Heart left ventricle (tissue), 16 donors: ENCODE data around the gene CNGB1. TPM values are rescaled to one million over a fixed set of nuclear protein-coding genes. Genes with fewer than 3 reads are reported as not detected.

ENCODE experiments used
- ATAC-seq, 4 donors: fragments of 200-7000 bp; cut with Tn5 transposase; one replicate each; pipeline ENCODE4 v1.9.1; 2020 to 2022; ENCODE audit warnings: moderate library complexity in 4 of 4, mild to moderate bottlenecking in 3 of 4, moderate number of reproducible peaks in 1 of 4
- DNase-seq, 5 donors: peaks; one replicate each; pipeline ENCODE4 v3.0.0-alpha.2; 2020
- H3K27ac ChIP-seq, 12 donors: fragments of 200-600 bp; sonication (generic) in 4 of 12; one replicate each; pipeline versions ENCODE4 v1.5.0 to v1.8.0; 2016 to 2022; ENCODE audit warnings: mild to moderate bottlenecking in 2 of 12
- H3K27me3 ChIP-seq, 9 donors: fragments of 200-600 bp; sonication (generic) in 2 of 9; one replicate each; pipeline versions ENCODE4 v1.5.1 to v1.8.0; 2016 to 2022; ENCODE audit warnings: mild to moderate bottlenecking in 3 of 9
- H3K36me3 ChIP-seq, 9 donors: fragments of 200-600 bp; sonication (generic) in 2 of 9; one replicate each; pipeline versions ENCODE4 v1.5.0 to v1.8.0; 2018 to 2022; ENCODE audit warnings: mild to moderate bottlenecking in 2 of 9
- H3K4me1 ChIP-seq, 12 donors: fragments of 200-600 bp; sonication (generic) in 4 of 12; one replicate each; pipeline versions ENCODE4 v1.5.0 to v1.8.0; 2016 to 2022; ENCODE audit warnings: mild to moderate bottlenecking in 3 of 12
- H3K4me3 ChIP-seq, 12 donors: fragments of 200-600 bp; sonication (generic) in 4 of 12; one replicate each; pipeline versions ENCODE4 v1.5.0 to v1.8.0; 2017 to 2022; ENCODE audit warnings: mild to moderate bottlenecking in 9 of 12, moderate library complexity in 4 of 12
- H3K9me3 ChIP-seq, 12 donors: fragments of 200-600 bp; sonication (generic) in 4 of 12; one replicate each; pipeline versions ENCODE4 v1.5.0 to v1.8.0; 2016 to 2022; ENCODE audit warnings: mild to moderate bottlenecking in 1 of 12
- POLR2A ChIP-seq, 2 donors: fragments of 450-650 bp; IDR thresholded peaks; one replicate each; pipeline ENCODE4 v1.6.1; 2017; ENCODE audit warnings: antibody characterized with exemption in 2 of 2, mild to moderate bottlenecking in 2 of 2, moderate library complexity in 2 of 2
- WGBS, 4 donors: extraction: QIAGEN DNeasy Blood & Tissue Kit in 2 of 4; methylation state at CpG; one replicate each; pipeline versions ENCODE4 v1.1.5 to v1.1.7; 2013 to 2018; 5-methylcytosine and 5-hydroxymethylcytosine counted together
- intact Hi-C, 10 donors: fragments of 100-400 bp; cut with DNase I; formaldehyde crosslinking; loops; one replicate each; pipeline versions ENCODE4 v1.11.1 to v1.14.2; 2022
- polyA plus RNA-seq, 2 donors: library from polyadenylated mRNA; stranded (reverse); fragments of 200-250 nt; gene quantifications; one replicate each; pipeline ENCODE4 v1.2.3, GENCODE V29; 2013
- total RNA-seq, 9 donors: library from RNA; depleted of rRNA in 2 of 9; stranded (reverse); fragments of >200 nt in 2 of 9; fragmentation: NEBNext Ultra II Directional in 3 of 9; extraction: Animal tissue kit (Norgen Biotek cat#: 25700) in 3 of 9; gene quantifications; one replicate each; pipeline versions ENCODE4 v1.1.0 to v1.2.4, GENCODE V29; 2016 to 2023
- TF ChIP-seq, protein P1 (sequence below), 12 donors: fragments of 200-600 bp; sonication (generic) in 4 of 12; IDR thresholded peaks; one replicate each; pipeline versions ENCODE4 v1.5.0 to v1.8.0; 2018 to 2022; ENCODE audit warnings: antibody characterized with exemption in 12 of 12, mild to moderate bottlenecking in 5 of 12
- donor health status: ischemic (EF 13 %, LVEDD 7.1; RV severe dilation, severe dysfunction).
- donor health status: healthy with polysubstance abuse.
- donor health status: DM: no; HTN: yes; CAD: no.
- donor health status: DM: no; HTN: no; CAD: no.
- donor health status: ischemic (EF 25% LVEDD 6.9; RV normal size, moderate dysfunction).
- donor health status: ischemic (EF 25% LVEDD 5.7; RV mildly dilated, moderate dysfunction).
- donor health status: healthy.
- donor health status: DM: yes; HTN: yes; CAD: no.
- donor health status: ischemic (EF 35%, LVEDD 5.7; RV mildly dilated, moderate dysfunction).
- donor health status: nonischemic (EF 11% LVEDD 7.7; RV severe dilation, severe dysfunction).
- donor health status: DM: yes; HTN: yes; CAD: no.
- donor health status: PGD.
- donor health status: ischemic (EF 29% LVEDD 5.4; RV normal size, mild dysfunction).
- donor health status: nonischemic (EF 23%, LVEDD 6.1; RV moderate dilation, normal function).

Gene CNGB1
- total and polyA plus RNA-seq, 11 donors = not detected

DNA sequence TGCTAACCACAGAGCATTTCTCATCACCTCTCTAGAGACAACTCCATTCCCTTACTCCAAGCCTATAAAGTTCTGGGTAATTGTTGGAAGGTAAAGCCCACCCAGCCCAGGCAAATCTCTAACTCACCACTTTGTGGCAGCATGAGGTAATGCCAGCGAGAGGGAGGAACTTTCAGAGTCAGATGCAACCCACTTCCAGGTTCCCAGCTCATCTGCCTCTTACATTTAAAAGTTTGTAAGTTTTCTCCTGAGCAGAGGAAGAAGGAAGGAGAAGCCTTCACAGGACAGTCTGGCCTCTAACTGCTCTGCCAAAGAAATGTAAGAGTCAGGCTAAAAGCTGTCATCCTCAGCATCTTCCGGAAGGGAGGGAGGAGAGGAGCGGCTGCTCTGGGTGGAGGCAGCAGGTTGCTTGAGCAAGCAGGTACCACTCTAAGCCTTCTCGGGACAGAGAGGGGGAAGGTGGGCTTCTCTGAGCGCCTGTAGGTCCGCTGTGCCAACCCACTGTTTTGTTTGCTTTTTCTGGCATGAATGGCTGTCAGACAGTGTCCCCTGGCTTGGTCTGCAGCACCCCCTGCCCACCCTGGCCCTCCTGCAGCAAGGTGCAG lies 28.5 kb upstream of the CNGB1 start:
- H3K36me3 ChIP-seq = peaks cover 0 to 61% (median 37%) of the 10 kb centered on the region in 9 donors
- no peaks in the 10 kb centered on the region for H3K27me3 ChIP-seq
- H3K27ac ChIP-seq = peak overlapping the region; percentile 66 to 99 (median 92)
- WGBS, 4 donors = 19 to 22% (median 21%) methylated on average over 6 of the region's 6 CpGs
- H3K9me3 ChIP-seq = no peaks in the 10 kb centered on the region
- ATAC-seq (no peak), DNase-seq (no peak)
- intact Hi-C loops = loop anchor here in 5 of 10 donors (2.0 to 10.0 kb wide), 4 partner anchors 101 to 422 kb away; no protein-coding TSS in a partner anchor
- peaks cover 3 to 54% (median 31%) of the 10 kb centered on the region in 12 donors for H3K4me1 ChIP-seq
- H3K4me3 ChIP-seq = peak overlapping the region; percentile 27 to 89 (median 76)
- TF ChIP-seq POLR2A (IDR thresholded peaks at IDR 0.05) = no peak
- TF ChIP-seq, protein P1, sequence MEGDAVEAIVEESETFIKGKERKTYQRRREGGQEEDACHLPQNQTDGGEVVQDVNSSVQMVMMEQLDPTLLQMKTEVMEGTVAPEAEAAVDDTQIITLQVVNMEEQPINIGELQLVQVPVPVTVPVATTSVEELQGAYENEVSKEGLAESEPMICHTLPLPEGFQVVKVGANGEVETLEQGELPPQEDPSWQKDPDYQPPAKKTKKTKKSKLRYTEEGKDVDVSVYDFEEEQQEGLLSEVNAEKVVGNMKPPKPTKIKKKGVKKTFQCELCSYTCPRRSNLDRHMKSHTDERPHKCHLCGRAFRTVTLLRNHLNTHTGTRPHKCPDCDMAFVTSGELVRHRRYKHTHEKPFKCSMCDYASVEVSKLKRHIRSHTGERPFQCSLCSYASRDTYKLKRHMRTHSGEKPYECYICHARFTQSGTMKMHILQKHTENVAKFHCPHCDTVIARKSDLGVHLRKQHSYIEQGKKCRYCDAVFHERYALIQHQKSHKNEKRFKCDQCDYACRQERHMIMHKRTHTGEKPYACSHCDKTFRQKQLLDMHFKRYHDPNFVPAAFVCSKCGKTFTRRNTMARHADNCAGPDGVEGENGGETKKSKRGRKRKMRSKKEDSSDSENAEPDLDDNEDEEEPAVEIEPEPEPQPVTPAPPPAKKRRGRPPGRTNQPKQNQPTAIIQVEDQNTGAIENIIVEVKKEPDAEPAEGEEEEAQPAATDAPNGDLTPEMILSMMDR (IDR thresholded peaks at IDR 0.05) = no peak

DNA sequence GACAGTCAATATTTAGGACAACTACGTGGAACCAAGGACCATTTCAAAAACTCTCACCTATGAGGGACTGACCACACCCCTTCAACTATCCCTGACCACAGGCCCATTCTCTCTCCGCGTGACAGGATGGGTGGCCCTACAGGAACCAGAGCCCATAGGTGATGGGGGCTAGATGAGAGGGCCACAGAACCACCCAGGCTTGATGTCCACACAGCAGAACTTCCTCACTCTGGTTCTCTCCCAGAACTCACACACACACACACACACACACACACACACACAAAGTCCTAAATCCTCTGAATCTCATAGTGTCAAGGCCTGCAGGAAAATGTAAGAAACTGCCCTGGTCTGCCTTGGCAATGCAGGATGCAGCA lies 28.1 kb upstream of the CNGB1 start:
- Histone ChIP-seq H3K27ac (peak overlapping the region in 2 of 12 donors; percentile 96 to 97), H3K4me1 (peaks cover 3 to 59% (median 32%) of the 10 kb centered on the region in 12 donors), H3K9me3 (no peaks in the 10 kb centered on the region), H3K4me3 (peak overlapping the region in 4 of 12 donors; percentile 75 to 84 (median 78)), H3K27me3 (no peaks in the 10 kb centered on the region), H3K36me3 (peaks cover 0 to 60% (median 41%) of the 10 kb centered on the region in 9 donors)
- TF ChIP-seq, protein P1 (IDR thresholded peaks at IDR 0.05) = no peak
- TF ChIP-seq POLR2A (IDR thresholded peaks at IDR 0.05) = no peak
- intact Hi-C loops = loop anchor here in 5 of 10 donors (2.0 to 10.0 kb wide), 4 partner anchors 100 to 422 kb away; no protein-coding TSS in a partner anchor
- DNase-seq = no peak
- ATAC-seq = no peak
- 71 to 96% (median 79%) methylated on average over 3 of the region's 3 CpGs for WGBS, 4 donors

DNA sequence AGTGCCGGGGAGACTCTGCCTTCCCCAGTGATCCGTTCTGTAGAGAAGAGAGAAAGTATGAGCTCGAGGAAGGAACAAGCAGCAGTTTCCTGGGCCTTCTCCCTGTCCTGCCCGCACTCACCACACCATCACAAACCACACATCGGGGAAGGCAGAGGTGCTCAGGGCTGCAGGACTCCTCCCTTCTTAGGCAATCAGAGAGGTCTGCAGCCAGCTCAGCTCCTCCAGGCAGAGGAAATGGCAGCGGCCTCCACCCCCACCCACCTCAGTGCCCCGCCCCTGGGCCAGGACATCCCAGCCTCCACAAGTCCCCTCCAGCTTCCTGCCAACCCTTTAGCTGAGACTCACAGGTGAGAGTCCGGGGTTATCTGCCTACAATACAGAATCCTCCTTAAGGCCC lies 27.6 kb upstream of the CNGB1 start:
- Histone ChIP-seq H3K4me3 (peak overlapping the region in 1 of 12 donors; percentile 4), H3K36me3 (peaks cover 0 to 61% (median 43%) of the 10 kb centered on the region in 9 donors)
- ATAC-seq = no peak

More for the DNA sequence above, 27.6 kb upstream of the CNGB1 start:
- 69 to 78% (median 75%) methylated on average over 8 of the region's 8 CpGs for WGBS, 4 donors
- H3K9me3 ChIP-seq = no peaks in the 10 kb centered on the region
- intact Hi-C loops = loop anchor here in 5 of 10 donors (2.0 to 10.0 kb wide), 4 partner anchors 100 to 421 kb away; no protein-coding TSS in a partner anchor
- peak overlapping the region in 1 of 12 donors; percentile 69 for H3K27ac ChIP-seq
- DNase-seq = peak in 2 of 5 donors; percentile 57 to 64
- H3K27me3 ChIP-seq = no peaks in the 10 kb centered on the region
- TF ChIP-seq POLR2A (IDR thresholded peaks at IDR 0.05) = no peak
- TF ChIP-seq, protein P1 (IDR thresholded peaks at IDR 0.05) = no peak
- peaks cover 3 to 62% (median 32%) of the 10 kb centered on the region in 12 donors for H3K4me1 ChIP-seq
